Memory B cell (primary cell): ENCODE results near the gene MINAR2.

Source experiments
- ATAC-seq: fragments of 150-1000 bp; cut with Tn5 transposase; 2 replicates; pipeline ENCODE4 v1.10.0; 2021; ENCODE audit warnings: low read depth, mild to moderate bottlenecking, moderate library complexity
- DNase-seq, 2 donors: peaks; one replicate each; pipeline ENCODE4 v3.0.0; 2022; ENCODE audit warnings: low spot score in 2 of 2
- H3K27ac Mint-ChIP-seq: one replicate; pipeline ENCODE4 v1.8.0; 2022; ENCODE audit warnings: mild to moderate bottlenecking, moderate library complexity, mixed read lengths
- H3K27me3 Mint-ChIP-seq: one replicate; pipeline ENCODE4 v1.8.0; 2022; ENCODE audit warnings: mixed read lengths
- H3K36me3 Mint-ChIP-seq: one replicate; pipeline ENCODE4 v1.8.0; 2022; ENCODE audit warnings: mild to moderate bottlenecking, mixed read lengths
- H3K4me1 Mint-ChIP-seq: one replicate; pipeline ENCODE4 v1.8.0; 2022; ENCODE audit warnings: mixed read lengths
- H3K4me3 Mint-ChIP-seq: one replicate; pipeline ENCODE4 v1.8.0; 2022; ENCODE audit warnings: mild to moderate bottlenecking, moderate library complexity, mixed read lengths
- H3K9me3 Mint-ChIP-seq: one replicate; pipeline ENCODE4 v1.8.0; 2022; ENCODE audit warnings: mixed read lengths

Gene MINAR2

GRCh38 chr5:129760636-129761325 lies 12.9 kb downstream of the MINAR2 start:
- H3K36me3 Mint-ChIP-seq, result no peaks in the 10 kb centered on the region
- DNase-seq (no peak), ATAC-seq (no peak)
- H3K4me1 Mint-ChIP-seq, result no peaks in the 10 kb centered on the region
- H3K27me3 Mint-ChIP-seq, result peaks cover 3% of the 10 kb centered on the region
- H3K4me3 Mint-ChIP-seq, result no peak overlapping the region
- H3K27ac Mint-ChIP-seq, result no peak overlapping the region
- no peaks in the 10 kb centered on the region for H3K9me3 Mint-ChIP-seq

- ATAC-seq (no peak), DNase-seq (no peak)
- no peaks in the 10 kb centered on the region for H3K27me3 Mint-ChIP-seq
- H3K36me3 Mint-ChIP-seq, result no peaks in the 10 kb centered on the region
- H3K4me1 Mint-ChIP-seq, result no peaks in the 10 kb centered on the region
- no peak overlapping the region for H3K4me3 Mint-ChIP-seq
- no peak overlapping the region for H3K27ac Mint-ChIP-seq
- no peaks in the 10 kb centered on the region for H3K9me3 Mint-ChIP-seq
Observed at GRCh38 chr5:129763651-129764050, 15.8 kb downstream of the MINAR2 start.

GRCh38 chr5:129766798-129767197 lies 18.9 kb downstream of the MINAR2 start:
- no peaks in the 10 kb centered on the region for H3K27me3 Mint-ChIP-seq
- H3K9me3 Mint-ChIP-seq, result no peaks in the 10 kb centered on the region
- H3K27ac Mint-ChIP-seq, result no peak overlapping the region
- no peak for DNase-seq
- ATAC-seq, result no peak
- no peaks in the 10 kb centered on the region for H3K4me1 Mint-ChIP-seq
- no peak overlapping the region for H3K4me3 Mint-ChIP-seq
- H3K36me3 Mint-ChIP-seq, result no peaks in the 10 kb centered on the region

GRCh38 chr5:129767927-129768380 lies 20.1 kb downstream of the MINAR2 start:
- no peaks in the 10 kb centered on the region for H3K36me3 Mint-ChIP-seq
- H3K27ac Mint-ChIP-seq, result no peak overlapping the region
- H3K9me3 Mint-ChIP-seq, result no peaks in the 10 kb centered on the region
- H3K27me3 Mint-ChIP-seq, result no peaks in the 10 kb centered on the region
- DNase-seq (peak; percentile 23 to 47), ATAC-seq (peak; percentile 61)
- no peaks in the 10 kb centered on the region for H3K4me1 Mint-ChIP-seq
- no peak overlapping the region for H3K4me3 Mint-ChIP-seq

- no peaks in the 10 kb centered on the region for H3K9me3 Mint-ChIP-seq
- ATAC-seq (no peak), DNase-seq (no peak)
- no peaks in the 10 kb centered on the region for H3K36me3 Mint-ChIP-seq
- no peaks in the 10 kb centered on the region for H3K4me1 Mint-ChIP-seq
- H3K27ac Mint-ChIP-seq, result no peak overlapping the region
- H3K27me3 Mint-ChIP-seq, result peaks cover 5% of the 10 kb centered on the region
- no peak overlapping the region for H3K4me3 Mint-ChIP-seq
Observed at GRCh38 chr5:129768735-129769134, 20.8 kb downstream of the MINAR2 start.

- DNase-seq (no peak), ATAC-seq (no peak)
- Mint-ChIP-seq H3K9me3 (no peaks in the 10 kb centered on the region), H3K4me3 (no peak overlapping the region), H3K27me3 (peaks cover 5% of the 10 kb centered on the region), H3K27ac (no peak overlapping the region), H3K36me3 (no peaks in the 10 kb centered on the region), H3K4me1 (no peaks in the 10 kb centered on the region)
Observed at GRCh38 chr5:129770024-129770820, 22.3 kb downstream of the MINAR2 start.

- Mint-ChIP-seq H3K27me3 (peaks cover 5% of the 10 kb centered on the region), H3K36me3 (no peaks in the 10 kb centered on the region), H3K9me3 (no peaks in the 10 kb centered on the region), H3K4me1 (no peaks in the 10 kb centered on the region), H3K4me3 (no peak overlapping the region), H3K27ac (no peak overlapping the region)
- peak; percentile 60 for ATAC-seq
- DNase-seq, result peak; percentile 11 to 30
Observed at GRCh38 chr5:129771058-129771838, 23.4 kb downstream of the MINAR2 start.

GRCh38 chr5:129773376-129773775 lies 25.5 kb downstream of the MINAR2 start:
- H3K9me3 Mint-ChIP-seq, result no peaks in the 10 kb centered on the region
- H3K27me3 Mint-ChIP-seq, result peaks cover 5% of the 10 kb centered on the region
- ATAC-seq, result no peak
- H3K27ac Mint-ChIP-seq, result no peak overlapping the region
- no peaks in the 10 kb centered on the region for H3K4me1 Mint-ChIP-seq
- no peaks in the 10 kb centered on the region for H3K36me3 Mint-ChIP-seq
- H3K4me3 Mint-ChIP-seq, result no peak overlapping the region
- DNase-seq, result no peak

- no peaks in the 10 kb centered on the region for H3K36me3 Mint-ChIP-seq
- no peak overlapping the region for H3K27ac Mint-ChIP-seq
- no peaks in the 10 kb centered on the region for H3K4me1 Mint-ChIP-seq
- peaks cover 2% of the 10 kb centered on the region for H3K27me3 Mint-ChIP-seq
- no peak overlapping the region for H3K4me3 Mint-ChIP-seq
- DNase-seq (no peak), ATAC-seq (no peak)
- no peaks in the 10 kb centered on the region for H3K9me3 Mint-ChIP-seq
Observed at GRCh38 chr5:129781594-129781993, 33.7 kb downstream of the MINAR2 start.

- no peak for ATAC-seq
- Mint-ChIP-seq H3K9me3 (peaks cover 15% of the 10 kb centered on the region), H3K27ac (no peak overlapping the region), H3K4me3 (no peak overlapping the region), H3K4me1 (no peaks in the 10 kb centered on the region), H3K36me3 (no peaks in the 10 kb centered on the region), H3K27me3 (peaks cover 1% of the 10 kb centered on the region)
- DNase-seq, result no peak
Observed at GRCh38 chr5:129803403-129803802, 55.5 kb downstream of the MINAR2 start.

GRCh38 chr5:129804705-129805104 lies 56.8 kb downstream of the MINAR2 start:
- no peaks in the 10 kb centered on the region for H3K36me3 Mint-ChIP-seq
- H3K27ac Mint-ChIP-seq, result no peak overlapping the region
- H3K4me3 Mint-ChIP-seq, result no peak overlapping the region
- DNase-seq (no peak), ATAC-seq (no peak)
- peaks cover 10% of the 10 kb centered on the region for H3K9me3 Mint-ChIP-seq
- H3K27me3 Mint-ChIP-seq, result peaks cover 1% of the 10 kb centered on the region
- no peaks in the 10 kb centered on the region for H3K4me1 Mint-ChIP-seq

- H3K36me3 Mint-ChIP-seq, result no peaks in the 10 kb centered on the region
- H3K27ac Mint-ChIP-seq, result no peak overlapping the region
- peaks cover 3% of the 10 kb centered on the region for H3K27me3 Mint-ChIP-seq
- H3K4me3 Mint-ChIP-seq, result no peak overlapping the region
- no peak for ATAC-seq
- no peaks in the 10 kb centered on the region for H3K4me1 Mint-ChIP-seq
- peaks cover 1% of the 10 kb centered on the region for H3K9me3 Mint-ChIP-seq
- no peak for DNase-seq
Observed at GRCh38 chr5:129807162-129807814, 59.4 kb downstream of the MINAR2 start.
